ENCODE data around the gene TMTC1.

The TMTC1 gene

GRCh38 chr12:29759950-29760349, 23.8 kb downstream of the TMTC1 start:
- no peak overlapping the region for H3K4ac ChIP-seq (ENCODE audit: low read depth, low read length)
- H3K9me3 ChIP-seq (ENCODE audit: insufficient read depth, low read depth, low read length): no peaks in the 10 kb centered on the region
- no peak overlapping the region for H4K91ac ChIP-seq (ENCODE audit: low read depth, low read length)
- H3K36me3 ChIP-seq (ENCODE audit: control insufficient read depth in 1 of 2, insufficient read depth in 2 of 2, low read length in 2 of 2): peaks cover 0 to 1% of the 10 kb centered on the region in 2 experiments
- no peak overlapping the region for H2AK5ac ChIP-seq (ENCODE audit: low read length)
- H3K79me1 ChIP-seq (ENCODE audit: low read length): no peaks in the 10 kb centered on the region
- H3K9ac ChIP-seq (ENCODE audit: low read length): no peak overlapping the region
- no peaks in the 10 kb centered on the region for H3K4me1 ChIP-seq (ENCODE audit: control insufficient read depth in 1 of 2, insufficient read depth in 2 of 2, low read length in 2 of 2)
- no peak overlapping the region for H2BK12ac ChIP-seq (ENCODE audit: low read length)
- no peak for DNase-seq
- no peak overlapping the region for H2BK5ac ChIP-seq (ENCODE audit: low read depth, low read length, poor library complexity)
- no peaks in the 10 kb centered on the region for H3K79me2 ChIP-seq (ENCODE audit: control insufficient read depth, insufficient read depth, low read length, poor library complexity)
- no peak overlapping the region for H3K14ac ChIP-seq (ENCODE audit: low read length)
- no peak overlapping the region for H3K4me3 ChIP-seq (ENCODE audit: low read depth, low read length)
- no peak overlapping the region for H4K12ac ChIP-seq (ENCODE audit: low read depth, low read length)
- H2AFZ ChIP-seq (ENCODE audit: insufficient read depth, low read length, poor library complexity): no peak overlapping the region
- no peak overlapping the region for H3K27ac ChIP-seq (ENCODE audit: low read depth, low read length)
- H3K18ac ChIP-seq (ENCODE audit: low read length): no peak overlapping the region
- H3K27me3 ChIP-seq (ENCODE audit: insufficient read depth, low read length): no peaks in the 10 kb centered on the region
- H2BK120ac ChIP-seq (ENCODE audit: insufficient read depth, low read length, poor library complexity): no peak overlapping the region
- H3K4me2 ChIP-seq (ENCODE audit: low read length): no peak overlapping the region
- no peak overlapping the region for H3K23ac ChIP-seq (ENCODE audit: low read length)
- H4K8ac ChIP-seq (ENCODE audit: low read depth, low read length): no peak overlapping the region
- WGBS (ENCODE audit: extremely low coverage, insufficient coverage, insufficient read length): no CpG with 5 or more reads among the region's 2 CpGs

- H3K79me2 ChIP-seq (ENCODE audit: control insufficient read depth, insufficient read depth, low read length, poor library complexity): no peaks in the 10 kb centered on the region
- H4K8ac ChIP-seq (ENCODE audit: low read depth, low read length): no peak overlapping the region
- no peaks in the 10 kb centered on the region for H3K27me3 ChIP-seq (ENCODE audit: insufficient read depth, low read length)
- no peak overlapping the region for H2AFZ ChIP-seq (ENCODE audit: insufficient read depth, low read length, poor library complexity)
- no peak overlapping the region for H3K18ac ChIP-seq (ENCODE audit: low read length)
- H3K4me1 ChIP-seq (ENCODE audit: control insufficient read depth in 1 of 2, insufficient read depth in 2 of 2, low read length in 2 of 2): no peaks in the 10 kb centered on the region
- no peak overlapping the region for H4K12ac ChIP-seq (ENCODE audit: low read depth, low read length)
- no peaks in the 10 kb centered on the region for H3K9me3 ChIP-seq (ENCODE audit: insufficient read depth, low read depth, low read length)
- no peak overlapping the region for H2BK5ac ChIP-seq (ENCODE audit: low read depth, low read length, poor library complexity)
- no peak overlapping the region for H3K23ac ChIP-seq (ENCODE audit: low read length)
- H3K79me1 ChIP-seq (ENCODE audit: low read length): no peaks in the 10 kb centered on the region
- H3K27ac ChIP-seq (ENCODE audit: low read depth, low read length): no peak overlapping the region
- no peak overlapping the region for H2BK12ac ChIP-seq (ENCODE audit: low read length)
- no peak overlapping the region for H2BK120ac ChIP-seq (ENCODE audit: insufficient read depth, low read length, poor library complexity)
- no peak overlapping the region for H3K4me2 ChIP-seq (ENCODE audit: low read length)
- no peak overlapping the region for H3K9ac ChIP-seq (ENCODE audit: low read length)
- no peak overlapping the region for H2AK5ac ChIP-seq (ENCODE audit: low read length)
- no peak overlapping the region for H4K91ac ChIP-seq (ENCODE audit: low read depth, low read length)
- H3K14ac ChIP-seq (ENCODE audit: low read length): no peak overlapping the region
- DNase-seq: no peak
- no peak overlapping the region for H3K4me3 ChIP-seq (ENCODE audit: low read depth, low read length)
- H3K4ac ChIP-seq (ENCODE audit: low read depth, low read length): no peak overlapping the region
- H3K36me3 ChIP-seq (ENCODE audit: control insufficient read depth in 1 of 2, insufficient read depth in 2 of 2, low read length in 2 of 2): peaks cover 0 to 1% of the 10 kb centered on the region in 2 experiments
These were observed 26.9 kb downstream of the TMTC1 start for GRCh38 chr12:29756741-29757390.

GRCh38 chr12:29754235-29755189, 29.2 kb downstream of the TMTC1 start:
- H4K12ac ChIP-seq (ENCODE audit: low read depth, low read length): no peak overlapping the region
- no peak overlapping the region for H4K8ac ChIP-seq (ENCODE audit: low read depth, low read length)
- H3K36me3 ChIP-seq (ENCODE audit: control insufficient read depth in 1 of 2, insufficient read depth in 2 of 2, low read length in 2 of 2): peaks cover 0 to 1% of the 10 kb centered on the region in 2 experiments
- H2BK120ac ChIP-seq (ENCODE audit: insufficient read depth, low read length, poor library complexity): no peak overlapping the region
- no peak overlapping the region for H4K91ac ChIP-seq (ENCODE audit: low read depth, low read length)
- H3K79me2 ChIP-seq (ENCODE audit: control insufficient read depth, insufficient read depth, low read length, poor library complexity): no peaks in the 10 kb centered on the region
- no peak overlapping the region for H3K4me2 ChIP-seq (ENCODE audit: low read length)
- no peaks in the 10 kb centered on the region for H3K79me1 ChIP-seq (ENCODE audit: low read length)
- no peak overlapping the region for H2AK5ac ChIP-seq (ENCODE audit: low read length)
- no peaks in the 10 kb centered on the region for H3K27me3 ChIP-seq (ENCODE audit: insufficient read depth, low read length)
- no peak overlapping the region for H3K14ac ChIP-seq (ENCODE audit: low read length)
- H3K4me1 ChIP-seq (ENCODE audit: control insufficient read depth in 1 of 2, insufficient read depth in 2 of 2, low read length in 2 of 2): no peaks in the 10 kb centered on the region
- H3K18ac ChIP-seq (ENCODE audit: low read length): no peak overlapping the region
- no peak overlapping the region for H3K4me3 ChIP-seq (ENCODE audit: low read depth, low read length)
- no peak overlapping the region for H3K4ac ChIP-seq (ENCODE audit: low read depth, low read length)
- H3K27ac ChIP-seq (ENCODE audit: low read depth, low read length): no peak overlapping the region
- H3K9ac ChIP-seq (ENCODE audit: low read length): no peak overlapping the region
- WGBS (ENCODE audit: extremely low coverage, insufficient coverage, insufficient read length): no CpG with 5 or more reads among the region's 8 CpGs
- no peak overlapping the region for H2BK12ac ChIP-seq (ENCODE audit: low read length)
- no peak overlapping the region for H2AFZ ChIP-seq (ENCODE audit: insufficient read depth, low read length, poor library complexity)
- no peaks in the 10 kb centered on the region for H3K9me3 ChIP-seq (ENCODE audit: insufficient read depth, low read depth, low read length)
- no peak for DNase-seq
- no peak overlapping the region for H3K23ac ChIP-seq (ENCODE audit: low read length)
- no peak overlapping the region for H2BK5ac ChIP-seq (ENCODE audit: low read depth, low read length, poor library complexity)

GRCh38 chr12:29752121-29752520, 31.6 kb downstream of the TMTC1 start:
- no peaks in the 10 kb centered on the region for H3K27me3 ChIP-seq (ENCODE audit: insufficient read depth, low read length)
- H3K4ac ChIP-seq (ENCODE audit: low read depth, low read length): no peak overlapping the region
- H4K91ac ChIP-seq (ENCODE audit: low read depth, low read length): no peak overlapping the region
- no peak overlapping the region for H3K23ac ChIP-seq (ENCODE audit: low read length)
- no peaks in the 10 kb centered on the region for H3K9me3 ChIP-seq (ENCODE audit: insufficient read depth, low read depth, low read length)
- no peak overlapping the region for H4K8ac ChIP-seq (ENCODE audit: low read depth, low read length)
- H3K4me3 ChIP-seq (ENCODE audit: low read depth, low read length): no peak overlapping the region
- H3K4me2 ChIP-seq (ENCODE audit: low read length): no peak overlapping the region
- H3K79me1 ChIP-seq (ENCODE audit: low read length): no peaks in the 10 kb centered on the region
- H3K4me1 ChIP-seq (ENCODE audit: control insufficient read depth in 1 of 2, insufficient read depth in 2 of 2, low read length in 2 of 2): no peaks in the 10 kb centered on the region
- H3K14ac ChIP-seq (ENCODE audit: low read length): no peak overlapping the region
- H4K12ac ChIP-seq (ENCODE audit: low read depth, low read length): no peak overlapping the region
- no peak overlapping the region for H3K9ac ChIP-seq (ENCODE audit: low read length)
- H2BK120ac ChIP-seq (ENCODE audit: insufficient read depth, low read length, poor library complexity): no peak overlapping the region
- H2BK5ac ChIP-seq (ENCODE audit: low read depth, low read length, poor library complexity): no peak overlapping the region
- no peak overlapping the region for H2AK5ac ChIP-seq (ENCODE audit: low read length)
- H2AFZ ChIP-seq (ENCODE audit: insufficient read depth, low read length, poor library complexity): no peak overlapping the region
- H3K36me3 ChIP-seq (ENCODE audit: control insufficient read depth in 1 of 2, insufficient read depth in 2 of 2, low read length in 2 of 2): no peaks in the 10 kb centered on the region
- no peaks in the 10 kb centered on the region for H3K79me2 ChIP-seq (ENCODE audit: control insufficient read depth, insufficient read depth, low read length, poor library complexity)
- DNase-seq: no peak
- no peak overlapping the region for H3K27ac ChIP-seq (ENCODE audit: low read depth, low read length)
- H3K18ac ChIP-seq (ENCODE audit: low read length): no peak overlapping the region
- H2BK12ac ChIP-seq (ENCODE audit: low read length): no peak overlapping the region
- WGBS (ENCODE audit: extremely low coverage, insufficient coverage, insufficient read length): no CpG with 5 or more reads among the region's 3 CpGs

Measured in trophoblast cell (in vitro differentiated cells and primary cell).